SK-N-SH (cell line): ENCODE data around the gene NEU3.

Experiments
- EP300 ChIP-seq, 2 experiments: IDR thresholded peaks; 2 replicates each; pipeline versions ENCODE4 v1.4.0 to v1.6.1; 2012; ENCODE audit warnings: borderline replicate concordance in 1 of 2, low read depth in 1 of 2, low read length in 1 of 2
- FOXJ3 ChIP-seq: sonication (generic); formaldehyde crosslinking; IDR thresholded peaks from 2 replicates; pipeline ENCODE4 v1.5.1; 2020; ENCODE audit warnings: mild to moderate bottlenecking, missing genetic modification reagents
- MEF2A ChIP-seq: IDR thresholded peaks from 2 replicates; pipeline ENCODE4 v1.4.0; 2012; ENCODE audit warnings: low read depth, borderline replicate concordance
- RAD21 ChIP-seq: IDR thresholded peaks from 2 replicates; pipeline ENCODE4 v1.6.1; 2012; ENCODE audit warnings: mild to moderate bottlenecking, low read length
- SIN3A ChIP-seq: IDR thresholded peaks from 2 replicates; pipeline ENCODE4 v1.6.1; 2012; ENCODE audit warnings: low read depth, mild to moderate bottlenecking, low read length, moderate library complexity, borderline replicate concordance
- YY1 ChIP-seq: IDR thresholded peaks from 2 replicates; pipeline ENCODE4 v1.4.0; 2012; ENCODE audit warnings: low read depth, mild to moderate bottlenecking
- TF ChIP-seq, protein P1 (sequence below): fragments of 200-600 bp; sonication (generic); IDR thresholded peaks from 2 replicates; pipeline ENCODE4 v1.6.1; 2017; ENCODE audit warnings: antibody characterized with exemption, mild to moderate bottlenecking, moderate library complexity
- TF ChIP-seq, protein P2 (sequence below): IDR thresholded peaks from 2 replicates; pipeline ENCODE4 v1.4.0; 2012; ENCODE audit warnings: low read depth, borderline replicate concordance
- TF ChIP-seq, protein P3 (sequence below): IDR thresholded peaks from 2 replicates; pipeline ENCODE4; 2012

DNA sequence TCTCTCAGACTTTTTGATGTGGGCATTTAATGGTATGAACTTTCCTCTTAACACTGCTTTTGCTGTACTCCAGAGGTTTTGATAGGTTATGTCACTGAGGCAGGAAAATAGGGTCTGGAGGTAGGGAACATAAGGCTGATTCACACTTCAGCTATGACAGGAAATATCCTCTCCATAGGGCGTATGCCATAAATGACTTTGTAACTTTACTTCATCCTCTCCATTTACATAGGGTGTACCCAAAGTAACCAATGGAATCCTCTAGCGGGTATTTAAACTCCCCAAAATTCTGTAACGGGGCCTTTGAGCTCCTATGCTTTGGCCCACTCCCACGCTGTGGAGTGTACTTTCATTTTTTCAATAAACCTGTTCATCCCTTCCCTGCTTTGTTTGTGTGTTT, 58.5 kb downstream of the NEU3 start:
- TF ChIP-seq EP300 (IDR thresholded peaks at IDR 0.05; ENCODE audit: borderline replicate concordance in 1 of 2, low read depth in 1 of 2, low read length in 1 of 2) (no peak), SIN3A (no peak), YY1 (no peak), FOXJ3 (CRISPR knock-in tag) (no peak), MEF2A (no peak), RAD21 (no peak)
- TF ChIP-seq, protein P1, sequence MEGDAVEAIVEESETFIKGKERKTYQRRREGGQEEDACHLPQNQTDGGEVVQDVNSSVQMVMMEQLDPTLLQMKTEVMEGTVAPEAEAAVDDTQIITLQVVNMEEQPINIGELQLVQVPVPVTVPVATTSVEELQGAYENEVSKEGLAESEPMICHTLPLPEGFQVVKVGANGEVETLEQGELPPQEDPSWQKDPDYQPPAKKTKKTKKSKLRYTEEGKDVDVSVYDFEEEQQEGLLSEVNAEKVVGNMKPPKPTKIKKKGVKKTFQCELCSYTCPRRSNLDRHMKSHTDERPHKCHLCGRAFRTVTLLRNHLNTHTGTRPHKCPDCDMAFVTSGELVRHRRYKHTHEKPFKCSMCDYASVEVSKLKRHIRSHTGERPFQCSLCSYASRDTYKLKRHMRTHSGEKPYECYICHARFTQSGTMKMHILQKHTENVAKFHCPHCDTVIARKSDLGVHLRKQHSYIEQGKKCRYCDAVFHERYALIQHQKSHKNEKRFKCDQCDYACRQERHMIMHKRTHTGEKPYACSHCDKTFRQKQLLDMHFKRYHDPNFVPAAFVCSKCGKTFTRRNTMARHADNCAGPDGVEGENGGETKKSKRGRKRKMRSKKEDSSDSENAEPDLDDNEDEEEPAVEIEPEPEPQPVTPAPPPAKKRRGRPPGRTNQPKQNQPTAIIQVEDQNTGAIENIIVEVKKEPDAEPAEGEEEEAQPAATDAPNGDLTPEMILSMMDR: no peak
- TF ChIP-seq, protein P2, sequence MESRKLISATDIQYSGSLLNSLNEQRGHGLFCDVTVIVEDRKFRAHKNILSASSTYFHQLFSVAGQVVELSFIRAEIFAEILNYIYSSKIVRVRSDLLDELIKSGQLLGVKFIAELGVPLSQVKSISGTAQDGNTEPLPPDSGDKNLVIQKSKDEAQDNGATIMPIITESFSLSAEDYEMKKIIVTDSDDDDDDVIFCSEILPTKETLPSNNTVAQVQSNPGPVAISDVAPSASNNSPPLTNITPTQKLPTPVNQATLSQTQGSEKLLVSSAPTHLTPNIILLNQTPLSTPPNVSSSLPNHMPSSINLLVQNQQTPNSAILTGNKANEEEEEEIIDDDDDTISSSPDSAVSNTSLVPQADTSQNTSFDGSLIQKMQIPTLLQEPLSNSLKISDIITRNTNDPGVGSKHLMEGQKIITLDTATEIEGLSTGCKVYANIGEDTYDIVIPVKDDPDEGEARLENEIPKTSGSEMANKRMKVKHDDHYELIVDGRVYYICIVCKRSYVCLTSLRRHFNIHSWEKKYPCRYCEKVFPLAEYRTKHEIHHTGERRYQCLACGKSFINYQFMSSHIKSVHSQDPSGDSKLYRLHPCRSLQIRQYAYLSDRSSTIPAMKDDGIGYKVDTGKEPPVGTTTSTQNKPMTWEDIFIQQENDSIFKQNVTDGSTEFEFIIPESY: no peak
- TF ChIP-seq, protein P3, sequence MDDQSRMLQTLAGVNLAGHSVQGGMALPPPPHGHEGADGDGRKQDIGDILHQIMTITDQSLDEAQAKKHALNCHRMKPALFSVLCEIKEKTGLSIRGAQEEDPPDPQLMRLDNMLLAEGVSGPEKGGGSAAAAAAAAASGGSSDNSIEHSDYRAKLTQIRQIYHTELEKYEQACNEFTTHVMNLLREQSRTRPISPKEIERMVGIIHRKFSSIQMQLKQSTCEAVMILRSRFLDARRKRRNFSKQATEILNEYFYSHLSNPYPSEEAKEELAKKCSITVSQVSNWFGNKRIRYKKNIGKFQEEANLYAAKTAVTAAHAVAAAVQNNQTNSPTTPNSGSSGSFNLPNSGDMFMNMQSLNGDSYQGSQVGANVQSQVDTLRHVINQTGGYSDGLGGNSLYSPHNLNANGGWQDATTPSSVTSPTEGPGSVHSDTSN: no peak
